ENCODE data around the gene KLK14. TPM values are rescaled to one million over a fixed set of nuclear protein-coding genes. Genes with fewer than 3 reads are reported as not detected.
A peak's percentile ranks its signal among the peaks of the same experiment; 100 is the strongest.

Gene KLK14
- not detected for total RNA-seq

- no peak for DNase-seq (ENCODE audit: low read depth in 2 of 3, low spot score in 2 of 3)
These were observed at the start of gene KLK14 for GRCh38 chr19:51082611-51083010. KLK14 (minus strand) TSS chr19:51082887; CDS start chr19:51082614, 273 bp downstream.

- peak in 2 of 3 donors; percentile 51 to 65 for DNase-seq (ENCODE audit: low read depth in 2 of 3, low spot score in 2 of 3)
These were observed 49.3 kb upstream of the KLK14 start for GRCh38 chr19:51131780-51132680.

DNA sequence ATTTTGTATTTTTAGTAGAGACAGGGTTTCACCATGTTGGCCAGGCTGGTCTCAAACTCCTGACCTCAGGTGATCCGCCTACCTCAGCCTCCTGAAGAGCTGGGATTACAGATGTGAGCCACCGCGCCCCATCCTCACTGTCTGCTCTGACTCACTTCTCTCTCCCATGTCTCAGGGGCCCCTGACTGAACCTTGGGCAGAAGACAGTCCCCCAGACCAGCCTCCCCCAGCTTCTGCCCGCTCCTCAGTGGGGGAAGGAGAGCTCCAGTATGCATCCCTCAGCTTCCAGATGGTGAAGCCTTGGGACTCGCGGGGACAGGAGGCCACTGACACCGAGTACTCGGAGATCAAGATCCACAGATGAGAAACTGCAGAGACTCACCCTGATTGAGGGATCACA is 47.0 kb upstream of the KLK14 start:
- DNase-seq (ENCODE audit: low read depth in 2 of 3, low spot score in 2 of 3) = no peak

DNA sequence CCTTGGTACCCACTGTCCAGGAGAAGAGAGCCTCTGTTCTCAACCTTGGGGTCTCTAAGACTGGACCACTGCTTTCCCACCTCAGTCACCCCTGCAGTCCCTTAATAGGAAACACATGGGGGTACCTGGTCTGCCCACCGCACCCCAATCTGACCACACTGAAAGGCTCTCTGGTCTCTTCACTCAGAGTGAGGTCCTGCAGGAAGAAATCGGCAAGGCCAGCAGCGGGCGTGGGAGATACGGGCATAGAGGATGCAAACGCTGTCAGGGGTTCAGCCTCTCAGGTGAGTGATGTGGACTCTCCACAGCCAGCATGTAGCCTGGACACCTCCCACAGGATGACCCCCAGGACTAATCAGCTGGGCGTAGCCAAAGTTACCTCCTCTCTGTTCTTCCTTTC is 45.5 kb upstream of the KLK14 start:
- DNase-seq (ENCODE audit: low read depth in 2 of 3, low spot score in 2 of 3) = no peak

DNA sequence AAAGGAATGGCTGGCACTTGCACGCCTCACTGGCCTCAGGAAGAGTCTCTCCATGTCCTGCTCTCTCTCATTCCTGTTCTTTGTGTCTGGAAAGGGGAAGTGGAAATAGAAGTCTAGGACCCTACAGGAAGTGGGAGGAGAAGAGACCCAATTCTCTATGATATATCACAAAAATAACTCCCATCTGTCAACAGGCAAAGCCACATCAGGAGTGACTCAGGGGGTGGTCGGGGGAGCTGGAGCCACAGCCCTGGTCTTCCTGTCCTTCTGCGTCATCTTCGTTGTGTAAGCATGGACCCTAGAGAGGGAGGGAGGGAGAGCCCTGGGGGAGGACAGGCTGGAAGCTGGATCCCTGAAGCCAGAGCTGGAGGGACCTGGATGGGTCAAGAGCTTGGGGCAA is 45.1 kb upstream of the KLK14 start:
- peak in 2 of 3 donors; percentile 66 to 67 for DNase-seq (ENCODE audit: low read depth in 2 of 3, low spot score in 2 of 3)

- DNase-seq (ENCODE audit: low read depth in 2 of 3, low spot score in 2 of 3) = no peak
These were observed 44.3 kb upstream of the KLK14 start for GRCh38 chr19:51127032-51127431.

DNA sequence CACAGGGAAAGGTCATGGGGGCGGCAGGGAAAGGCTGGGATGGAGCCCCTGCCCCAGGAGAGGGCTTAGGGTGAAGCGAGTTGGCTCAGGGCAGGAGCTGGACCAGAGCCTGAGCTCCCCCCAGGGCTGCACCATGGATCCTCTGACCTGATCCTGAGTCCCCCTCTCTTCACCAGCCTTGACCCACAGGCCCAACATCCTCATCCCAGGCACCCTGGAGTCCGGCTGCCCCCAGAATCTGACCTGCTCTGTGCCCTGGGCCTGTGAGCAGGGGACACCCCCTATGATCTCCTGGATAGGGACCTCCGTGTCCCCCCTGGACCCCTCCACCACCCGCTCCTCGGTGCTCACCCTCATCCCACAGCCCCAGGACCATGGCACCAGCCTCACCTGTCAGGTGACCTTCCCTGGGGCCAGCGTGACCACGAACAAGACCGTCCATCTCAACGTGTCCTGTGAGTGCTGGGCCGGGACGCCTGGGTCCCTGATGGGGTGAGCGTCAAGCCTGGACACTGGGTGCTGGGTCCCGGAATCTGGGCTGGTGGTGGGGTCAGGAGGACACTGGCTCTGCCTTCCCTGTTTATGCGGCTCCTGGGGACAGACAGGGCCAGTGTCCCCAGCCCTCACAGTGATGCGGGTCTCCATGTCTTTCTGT is 42.9 kb upstream of the KLK14 start:
- no peak for DNase-seq (ENCODE audit: low read depth in 2 of 3, low spot score in 2 of 3)

DNA sequence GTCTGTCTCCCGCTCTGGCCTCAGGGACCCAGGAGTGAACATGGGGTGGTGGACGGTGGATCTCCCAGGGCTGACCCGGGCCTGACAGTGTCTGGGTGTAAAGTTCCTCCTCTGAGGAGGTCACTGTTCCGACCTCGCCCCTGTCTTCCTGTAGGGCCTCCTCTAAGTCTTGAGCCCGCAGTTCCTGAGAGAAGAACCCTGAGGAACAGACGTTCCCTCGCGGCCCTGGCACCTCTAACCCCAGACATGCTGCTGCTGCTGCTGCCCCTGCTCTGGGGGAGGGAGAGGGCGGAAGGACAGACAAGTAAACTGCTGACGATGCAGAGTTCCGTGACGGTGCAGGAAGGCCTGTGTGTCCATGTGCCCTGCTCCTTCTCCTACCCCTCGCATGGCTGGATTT is 42.0 kb upstream of the KLK14 start, which contains the start of gene SIGLEC9:
SIGLEC9 (plus strand) TSS at position 178 of the 400 bp plus-strand sequence; CDS start at position 247, 69 bp downstream.
- DNase-seq (ENCODE audit: low read depth in 2 of 3, low spot score in 2 of 3) = no peak

DNA sequence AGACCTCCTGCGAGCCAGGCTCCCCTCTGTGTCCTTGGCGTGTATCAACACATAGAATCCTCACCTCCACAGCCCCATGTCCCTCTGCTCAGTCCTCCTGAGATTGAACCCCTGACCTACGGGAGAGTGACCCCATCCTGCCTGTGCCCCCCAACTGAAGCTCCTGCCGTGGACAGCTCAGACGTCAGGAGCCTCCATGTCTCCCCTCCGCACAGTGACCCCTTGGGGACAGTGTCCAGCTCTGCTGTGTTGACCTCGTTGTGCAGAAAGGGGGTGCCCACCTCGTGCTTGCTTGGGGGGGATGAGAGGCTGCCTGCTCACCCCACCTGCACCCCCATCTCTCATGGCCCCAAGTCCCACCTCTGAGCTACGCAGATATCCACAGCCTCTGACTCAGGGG is 41.5 kb upstream of the KLK14 start:
- no peak for DNase-seq (ENCODE audit: low read depth in 2 of 3, low spot score in 2 of 3)

GRCh38 chr19:51123802-51124201 is 41.1 kb upstream of the KLK14 start:
- no peak for DNase-seq (ENCODE audit: low read depth in 2 of 3, low spot score in 2 of 3)

GRCh38 chr19:51123381-51123800 is 40.7 kb upstream of the KLK14 start:
- DNase-seq (ENCODE audit: low read depth in 2 of 3, low spot score in 2 of 3) = peak in 1 of 3 donors; percentile 18

DNA sequence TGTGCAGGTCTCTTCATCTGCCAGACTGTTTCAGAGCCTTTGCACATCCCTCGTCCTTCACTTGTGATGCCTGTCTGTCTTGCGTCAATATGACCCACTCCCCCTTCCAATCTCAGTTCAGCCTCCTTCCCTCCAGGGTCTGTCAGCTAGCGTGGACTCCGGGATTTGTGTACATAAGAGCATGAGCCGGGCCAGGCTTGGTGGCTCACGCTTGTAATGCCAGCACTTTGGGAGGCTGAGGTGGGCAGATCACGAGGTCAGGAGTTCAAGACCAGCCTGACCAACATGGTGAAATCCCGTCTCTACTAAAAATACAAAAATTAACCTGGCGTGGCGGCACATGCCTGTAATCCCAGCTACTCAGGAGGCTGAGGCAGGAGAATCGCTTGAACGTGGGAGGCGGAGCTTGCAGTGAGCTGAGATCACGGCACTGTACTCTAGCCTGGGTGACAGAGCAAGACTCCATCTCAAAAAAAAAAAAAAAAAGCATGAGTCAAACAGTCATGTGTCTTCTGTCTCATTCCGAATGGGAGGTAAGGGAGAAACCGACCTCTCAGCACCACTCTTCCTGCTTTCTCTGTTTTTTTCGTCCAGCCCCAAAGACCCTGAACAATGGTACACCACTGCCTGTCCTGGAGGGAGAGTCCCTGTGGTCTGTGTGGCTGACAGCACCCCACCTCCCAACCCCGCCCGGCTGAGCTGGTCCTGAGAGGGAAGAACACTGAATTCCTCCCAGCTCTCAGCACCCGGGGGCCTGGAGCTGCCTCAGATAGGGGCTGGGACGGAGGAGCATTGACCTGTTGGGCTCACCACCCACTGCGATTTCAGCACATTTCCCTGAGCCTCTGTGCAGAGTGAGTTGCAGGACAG is 39.7 kb upstream of the KLK14 start:
- DNase-seq (ENCODE audit: low read depth in 2 of 3, low spot score in 2 of 3) = no peak

DNA sequence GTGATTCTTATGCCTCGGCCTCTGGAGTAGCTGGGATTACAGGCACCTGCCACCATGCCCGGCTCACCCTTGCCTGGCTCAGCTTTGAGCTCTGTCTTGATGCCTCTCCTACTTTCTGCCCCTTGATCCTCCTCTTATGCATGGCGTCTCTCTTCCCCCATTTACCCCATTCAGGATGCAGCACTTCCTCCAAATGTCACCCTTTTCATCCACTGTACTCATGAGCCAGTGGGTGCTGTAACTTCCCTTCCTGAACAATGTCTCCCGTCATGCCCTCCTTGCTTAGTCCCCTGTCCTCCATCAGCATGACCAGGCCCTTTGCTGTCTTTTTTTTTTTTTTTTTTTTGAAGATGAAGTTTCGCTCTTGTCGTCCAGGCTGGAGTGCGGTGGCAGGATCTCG is 38.6 kb upstream of the KLK14 start:
- DNase-seq (ENCODE audit: low read depth in 2 of 3, low spot score in 2 of 3) = no peak

- no peak for DNase-seq (ENCODE audit: low read depth in 2 of 3, low spot score in 2 of 3)
These were observed 37.5 kb upstream of the KLK14 start for GRCh38 chr19:51120160-51120559.

DNA sequence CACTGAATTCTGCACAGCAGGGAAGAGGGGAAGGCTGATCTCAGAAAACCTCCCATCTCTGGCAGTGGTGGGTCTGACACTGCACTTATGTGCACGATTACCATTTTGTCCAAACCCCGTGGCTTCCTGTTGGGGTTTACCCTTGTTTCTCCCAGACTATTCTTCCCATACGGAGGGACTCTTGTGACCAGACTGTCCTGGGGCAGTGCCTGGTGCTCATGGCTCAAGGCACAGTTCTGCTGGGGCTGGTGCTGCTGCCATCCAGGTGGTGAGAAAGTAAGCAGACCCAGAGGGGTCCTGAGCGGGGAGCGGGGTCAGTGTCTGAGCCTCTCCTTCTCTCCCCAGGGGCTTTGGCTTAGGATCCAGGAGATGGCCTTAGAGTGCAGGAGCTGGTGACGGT is 36.9 kb upstream of the KLK14 start:
- no peak for DNase-seq (ENCODE audit: low read depth in 2 of 3, low spot score in 2 of 3)

DNA sequence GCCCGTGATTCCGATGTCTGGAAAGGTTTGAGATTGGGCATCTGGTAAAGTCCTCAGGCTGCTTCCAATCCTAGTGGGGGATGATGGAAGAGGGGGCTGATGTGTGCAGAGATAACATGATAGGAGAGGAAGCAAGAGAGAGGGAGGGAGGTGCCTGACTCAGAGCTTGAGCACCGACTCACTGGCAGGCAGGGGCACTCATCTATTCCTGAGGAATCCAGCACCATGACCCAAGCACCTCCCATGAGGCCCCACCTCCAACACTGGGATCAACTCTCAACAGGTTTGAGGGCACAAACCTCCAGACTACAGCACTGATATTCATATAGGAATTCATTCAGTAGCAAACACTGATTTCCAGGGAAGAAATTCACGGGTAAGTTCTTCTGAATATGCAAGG is 36.4 kb upstream of the KLK14 start:
- DNase-seq (ENCODE audit: low read depth in 2 of 3, low spot score in 2 of 3) = no peak

DNA sequence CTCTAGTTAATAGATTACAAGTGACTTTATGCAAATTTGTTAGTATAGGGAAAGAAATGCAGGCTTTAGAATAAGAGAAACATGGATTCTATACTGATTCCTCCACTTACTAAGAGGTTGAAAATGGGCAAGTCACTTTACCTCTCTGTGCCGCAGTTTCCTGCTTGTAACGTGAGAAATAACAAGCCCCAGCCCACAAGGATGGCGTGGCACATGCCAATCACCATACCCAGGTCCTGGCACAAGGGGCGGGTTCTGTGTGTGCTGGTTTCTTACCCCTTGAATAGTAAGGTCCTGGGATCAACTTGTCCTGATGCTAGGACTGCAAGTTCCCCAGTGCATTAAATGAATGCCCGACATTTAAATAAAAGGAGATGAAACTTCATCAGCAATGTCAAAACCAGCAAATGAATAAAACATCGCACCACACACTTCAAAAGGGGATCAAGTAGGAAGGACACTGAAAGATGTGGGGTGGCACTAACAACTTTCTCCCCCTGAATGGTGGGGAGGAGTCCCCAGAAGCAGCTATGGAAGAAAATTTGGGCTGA is 34.1 kb upstream of the KLK14 start:
- no peak for DNase-seq (ENCODE audit: low read depth in 2 of 3, low spot score in 2 of 3)

DNA sequence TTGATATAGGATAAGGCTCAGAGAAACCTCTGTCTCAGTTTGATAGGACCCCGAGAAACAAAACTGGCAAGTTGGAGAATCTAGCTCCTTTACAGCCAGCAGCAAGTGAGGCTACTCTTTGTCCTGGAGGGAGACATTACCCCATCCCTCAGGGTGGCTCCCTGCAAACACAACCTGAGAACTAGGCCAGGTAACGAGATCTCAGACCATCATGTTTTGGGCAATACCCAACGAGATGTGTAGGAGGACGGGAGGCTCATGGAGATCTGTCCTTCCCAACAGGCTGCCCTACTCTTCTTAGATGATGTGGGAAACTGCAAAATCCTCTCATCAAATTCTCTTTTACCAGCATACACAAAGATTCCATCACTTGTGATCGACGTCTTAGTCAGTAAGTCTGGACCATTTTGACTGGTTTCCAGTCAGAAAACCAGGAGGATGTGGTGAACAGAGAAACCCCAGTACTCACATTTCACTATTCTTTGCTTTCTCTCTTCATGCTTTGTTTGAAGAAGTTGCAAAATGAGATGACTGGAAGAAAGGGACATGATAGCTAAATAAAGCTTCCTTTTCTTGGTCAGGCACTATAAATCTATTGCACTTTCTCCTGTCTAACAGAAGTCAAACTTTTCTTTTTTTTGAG is 31.5 kb upstream of the KLK14 start:
- peak in 1 of 3 donors; percentile 36 for DNase-seq (ENCODE audit: low read depth in 2 of 3, low spot score in 2 of 3)

DNA sequence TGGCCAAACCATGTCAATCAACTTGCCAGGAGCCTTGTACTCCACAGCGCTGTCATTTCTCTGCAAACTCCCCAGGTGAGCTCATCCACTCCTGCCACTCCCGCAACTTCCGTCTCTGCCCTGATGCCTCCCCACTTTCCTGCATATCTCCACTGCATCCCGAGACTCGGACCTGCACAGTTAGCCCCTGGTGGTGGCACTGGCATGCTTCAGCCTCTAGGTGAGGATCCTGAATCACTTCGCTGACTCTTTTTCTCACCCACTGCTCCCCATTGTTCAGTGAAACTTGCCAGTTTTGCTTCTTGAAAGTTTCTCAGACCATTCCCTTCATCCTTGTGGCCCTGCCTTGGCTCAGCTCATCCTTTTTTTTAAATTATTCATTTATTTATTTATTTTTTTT is 28.9 kb upstream of the KLK14 start:
- no peak for DNase-seq (ENCODE audit: low read depth in 2 of 3, low spot score in 2 of 3)

GRCh38 chr19:51110666-51110971 is 27.9 kb upstream of the KLK14 start:
- DNase-seq (ENCODE audit: low read depth in 2 of 3, low spot score in 2 of 3) = no peak
